ENCODE results near the gene MATN4.
A peak's percentile ranks its signal among the peaks of the same experiment; 100 is the strongest.

MATN4 gene

DNA sequence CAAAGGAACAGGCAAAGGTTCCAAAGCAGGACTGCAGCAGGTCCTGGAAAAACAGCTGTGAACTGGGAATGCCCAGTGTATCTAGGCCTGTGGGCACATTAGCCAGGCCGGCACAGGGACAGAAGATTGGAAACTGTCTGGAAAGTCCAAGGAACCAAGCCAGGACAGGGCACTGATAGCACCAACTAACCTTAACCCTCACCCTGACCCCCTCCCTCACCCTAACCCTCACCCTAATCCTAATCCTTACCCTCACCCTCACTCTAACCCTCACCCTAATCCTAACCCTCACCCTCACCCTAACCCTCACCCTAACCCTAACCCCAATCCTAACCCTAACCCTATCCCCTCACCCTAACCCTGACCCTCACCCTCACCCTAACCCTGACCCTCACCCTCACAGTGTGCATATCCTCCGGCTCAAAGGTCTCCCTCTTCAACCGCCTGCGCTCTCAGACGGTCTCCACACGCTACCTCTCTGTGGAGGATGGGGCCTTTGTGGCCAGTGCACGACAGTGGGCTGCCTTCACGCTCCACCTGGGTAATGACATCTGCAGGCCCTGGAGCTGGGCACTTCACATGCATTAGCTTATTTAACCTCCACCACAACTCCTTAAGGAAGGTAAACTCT, 5.1 kb upstream of the MATN4 start:
- CTCF ChIA-PET = interaction anchor here (0.8 to 18.8 kb wide), 17 partner anchors 8 to 623 kb away, joined by 3 to 460 read pairs (median 6); partner anchors contain the start of gene WFDC2
- H3K4me3 ChIP-seq (ENCODE audit: low read depth, low read length) = no peak overlapping the region
- DNase-seq (ENCODE audit: low read depth, low spot score) = no peak
- POLR2A ChIA-PET = interaction anchor here (0.6 kb wide), 1 partner anchor 461 kb away, joined by 3 read pairs; no protein-coding TSS in a partner anchor
- TF ChIP-seq, protein P1, sequence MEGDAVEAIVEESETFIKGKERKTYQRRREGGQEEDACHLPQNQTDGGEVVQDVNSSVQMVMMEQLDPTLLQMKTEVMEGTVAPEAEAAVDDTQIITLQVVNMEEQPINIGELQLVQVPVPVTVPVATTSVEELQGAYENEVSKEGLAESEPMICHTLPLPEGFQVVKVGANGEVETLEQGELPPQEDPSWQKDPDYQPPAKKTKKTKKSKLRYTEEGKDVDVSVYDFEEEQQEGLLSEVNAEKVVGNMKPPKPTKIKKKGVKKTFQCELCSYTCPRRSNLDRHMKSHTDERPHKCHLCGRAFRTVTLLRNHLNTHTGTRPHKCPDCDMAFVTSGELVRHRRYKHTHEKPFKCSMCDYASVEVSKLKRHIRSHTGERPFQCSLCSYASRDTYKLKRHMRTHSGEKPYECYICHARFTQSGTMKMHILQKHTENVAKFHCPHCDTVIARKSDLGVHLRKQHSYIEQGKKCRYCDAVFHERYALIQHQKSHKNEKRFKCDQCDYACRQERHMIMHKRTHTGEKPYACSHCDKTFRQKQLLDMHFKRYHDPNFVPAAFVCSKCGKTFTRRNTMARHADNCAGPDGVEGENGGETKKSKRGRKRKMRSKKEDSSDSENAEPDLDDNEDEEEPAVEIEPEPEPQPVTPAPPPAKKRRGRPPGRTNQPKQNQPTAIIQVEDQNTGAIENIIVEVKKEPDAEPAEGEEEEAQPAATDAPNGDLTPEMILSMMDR (IDR thresholded peaks at IDR 0.05; ENCODE audit: insufficient read depth, low read length, missing control alignments) = no peak

DNA sequence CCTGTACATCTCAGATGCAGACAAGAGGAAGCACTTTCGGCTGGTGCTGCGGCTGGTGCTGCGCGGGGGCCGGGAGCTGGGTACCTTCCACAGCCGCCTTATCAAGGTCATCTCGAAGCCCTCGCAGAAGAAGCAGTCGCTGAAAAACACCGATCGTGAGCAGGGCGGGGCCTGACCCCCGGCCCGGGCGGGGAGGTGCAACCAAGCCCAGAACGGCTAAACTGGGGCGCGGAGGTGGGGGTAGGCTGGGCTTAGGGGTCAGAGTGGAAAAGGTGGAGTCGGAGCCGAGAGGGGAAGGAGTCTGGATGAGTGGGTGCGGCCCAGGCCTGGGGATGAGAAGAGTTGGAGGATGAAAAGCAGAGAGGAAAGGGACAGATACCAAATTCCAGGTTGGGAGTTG, 4.1 kb upstream of the MATN4 start:
- ChIA-PET CTCF (interaction anchor here (0.7 to 18.8 kb wide), 31 partner anchors 10 to 624 kb away, joined by 3 to 460 read pairs (median 4); partner anchors contain the start of genes DBNDD2 and WFDC2), POLR2A (no interaction called here)
- DNase-seq (ENCODE audit: low read depth, low spot score) = no peak
- TF ChIP-seq, protein P1 (IDR thresholded peaks at IDR 0.05; ENCODE audit: insufficient read depth, low read length, missing control alignments) = no peak
- H3K4me3 ChIP-seq (ENCODE audit: low read depth, low read length) = no peak overlapping the region

DNA sequence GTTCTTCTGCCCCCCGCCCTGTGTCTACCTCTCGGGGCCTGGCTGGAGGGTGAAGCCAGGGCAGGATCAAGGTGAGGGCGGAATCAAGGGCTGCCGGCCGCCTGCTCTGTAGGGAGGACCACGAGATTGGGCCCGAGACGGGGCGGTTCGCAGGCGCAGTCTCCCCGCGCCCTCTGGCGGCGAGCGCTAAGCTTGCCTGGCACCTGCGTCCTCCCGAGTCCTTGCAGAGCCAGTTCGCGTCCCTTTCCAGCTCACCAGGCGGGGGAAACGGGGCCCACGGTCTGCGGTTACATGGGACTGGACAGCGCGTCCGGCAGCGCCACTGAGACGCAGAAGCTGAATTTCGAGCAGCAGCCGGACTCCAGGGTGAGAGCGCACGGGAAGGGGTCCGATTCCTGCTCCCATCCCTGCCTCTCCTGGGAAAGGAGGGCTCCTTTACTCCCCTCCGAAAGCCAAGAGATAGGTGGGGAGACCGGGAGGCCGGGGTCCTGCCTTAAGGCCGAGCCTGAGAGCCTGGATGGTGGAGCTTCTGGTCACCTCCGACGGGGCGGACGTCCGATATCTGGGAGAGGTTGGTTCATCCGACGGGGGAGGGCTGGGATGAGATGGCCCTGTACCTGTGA, 3.6 kb upstream of the MATN4 start:
- TF ChIP-seq, protein P1 (IDR thresholded peaks at IDR 0.05; ENCODE audit: insufficient read depth, low read length, missing control alignments) = peak; percentile 94
- H3K4me3 ChIP-seq (ENCODE audit: low read depth, low read length) = no peak overlapping the region
- no peak for DNase-seq (ENCODE audit: low read depth, low spot score)
- CTCF ChIA-PET = interaction anchor here (0.6 to 18.8 kb wide), 30 partner anchors 10 to 624 kb away, joined by 3 to 460 read pairs (median 4); partner anchors contain the start of gene DBNDD2
- POLR2A ChIA-PET = no interaction called here

DNA sequence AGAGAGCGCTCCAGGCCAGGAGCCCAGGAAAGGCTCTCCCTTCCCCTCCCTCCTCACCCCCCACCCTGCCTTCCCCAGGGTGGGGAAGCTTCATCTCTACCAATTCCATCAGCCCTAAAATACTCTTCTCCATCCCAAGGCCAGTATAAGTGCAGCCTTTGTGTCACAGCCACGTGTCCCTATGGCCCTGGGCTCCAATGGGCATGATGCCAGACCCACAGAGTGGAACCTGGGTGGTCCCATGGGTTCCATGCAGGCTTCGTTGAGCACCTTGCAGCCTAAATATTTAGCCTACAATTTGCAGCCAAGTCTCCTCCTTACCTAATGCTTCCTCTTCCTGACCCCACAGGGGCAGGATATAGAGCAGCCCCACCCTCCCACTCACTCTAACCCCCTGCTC, 976 bp upstream of the MATN4 start:
- DNase-seq (ENCODE audit: low read depth, low spot score) = no peak
- ChIA-PET POLR2A (no interaction called here), CTCF (interaction anchor here (0.8 to 1.4 kb wide), 5 partner anchors 9 to 265 kb away, joined by 3 to 8 read pairs (median 3); no protein-coding TSS in a partner anchor)
- TF ChIP-seq, protein P1 (IDR thresholded peaks at IDR 0.05; ENCODE audit: insufficient read depth, low read length, missing control alignments) = no peak
- H3K4me3 ChIP-seq (ENCODE audit: low read depth, low read length) = no peak overlapping the region

DNA sequence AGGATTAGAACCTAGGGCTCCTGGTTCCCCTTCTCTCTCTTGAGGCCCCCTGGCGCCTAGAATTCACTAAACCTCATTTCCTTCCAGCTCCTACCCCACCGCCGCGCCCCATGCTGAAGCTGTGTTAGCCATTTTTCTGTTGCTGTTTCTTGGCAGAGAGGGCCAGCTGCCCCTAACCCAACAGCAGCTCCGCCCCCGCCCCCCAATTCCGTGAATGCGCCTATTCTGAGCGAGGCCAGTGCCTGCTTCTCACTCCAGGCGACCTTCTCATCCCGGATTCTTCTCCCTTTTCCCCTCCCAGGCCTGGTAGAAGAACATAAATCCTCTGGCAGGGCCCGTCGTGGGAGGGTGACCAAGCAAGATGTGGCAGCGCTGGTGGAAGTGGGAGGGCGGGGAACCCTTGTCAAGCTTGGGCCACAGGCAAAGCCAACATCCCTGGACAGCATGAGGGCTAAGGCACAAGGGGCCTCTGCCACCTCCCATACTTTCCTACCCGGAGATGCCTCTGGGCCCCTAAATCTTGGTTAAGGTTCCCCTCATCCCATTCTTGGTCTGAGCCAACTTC, 941 bp downstream of the MATN4 start:
- POLR2A ChIA-PET = no interaction called here

More for the DNA sequence above, 941 bp downstream of the MATN4 start:
- TF ChIP-seq, protein P1 (IDR thresholded peaks at IDR 0.05; ENCODE audit: insufficient read depth, low read length, missing control alignments) = no peak
- no peak overlapping the region for H3K4me3 ChIP-seq (ENCODE audit: low read depth, low read length)
- CTCF ChIA-PET = interaction anchor here (0.5 to 1.5 kb wide), 6 partner anchors 12 to 464 kb away, joined by 3 to 8 read pairs (median 5); no protein-coding TSS in a partner anchor
- DNase-seq (ENCODE audit: low read depth, low spot score) = no peak

All from AG04449 (cell line).